ENCODE measurements around the gene EIF2B5. TPM values are rescaled to one million over a fixed set of nuclear protein-coding genes. Genes with fewer than 3 reads are reported as not detected.

Gene EIF2B5
- total and polyA plus RNA-seq, 2 of the 13 experiments (the other 11 are each of a cell fraction or from before 2014, with no cell fraction given), result 38.4 to 60.2 TPM

- TF ChIP-seq SAP130 (CRISPR knock-in tag; IDR thresholded peaks at IDR 0.05; ENCODE audit: low read depth) (peak; percentile 76), ATF7-NPFF (CRISPR knock-in tag; IDR thresholded peaks at IDR 0.05; ENCODE audit: low read depth) (peak; percentile 4; the same call in 1 of the 2 replicates), MBD4 (IDR thresholded peaks at IDR 0.05; ENCODE audit: borderline replicate concordance, low read length) (no peak), ZNF318 (CRISPR knock-in tag; IDR thresholded peaks at IDR 0.05) (no peak), NFRKB (IDR thresholded peaks at IDR 0.05) (no peak), MXI1 (IDR thresholded peaks at IDR 0.05; ENCODE audit: borderline replicate concordance, low read depth, low read length) (no peak), MZF1 (CRISPR knock-in tag; IDR thresholded peaks at IDR 0.05; ENCODE audit: borderline replicate concordance) (no peak), ETV5 (CRISPR knock-in tag; IDR thresholded peaks at IDR 0.05; ENCODE audit: borderline replicate concordance) (peak; percentile 55; the same call in 1 of the 2 replicates), PITX1 (CRISPR knock-in tag; IDR thresholded peaks at IDR 0.05) (peak; percentile 33; the same call in 1 of the 2 replicates), HDAC1 (CRISPR knock-in tag; IDR thresholded peaks at IDR 0.05) (no peak; the same call in 1 of the 2 replicates)
- TF ChIP-seq, protein P1, sequence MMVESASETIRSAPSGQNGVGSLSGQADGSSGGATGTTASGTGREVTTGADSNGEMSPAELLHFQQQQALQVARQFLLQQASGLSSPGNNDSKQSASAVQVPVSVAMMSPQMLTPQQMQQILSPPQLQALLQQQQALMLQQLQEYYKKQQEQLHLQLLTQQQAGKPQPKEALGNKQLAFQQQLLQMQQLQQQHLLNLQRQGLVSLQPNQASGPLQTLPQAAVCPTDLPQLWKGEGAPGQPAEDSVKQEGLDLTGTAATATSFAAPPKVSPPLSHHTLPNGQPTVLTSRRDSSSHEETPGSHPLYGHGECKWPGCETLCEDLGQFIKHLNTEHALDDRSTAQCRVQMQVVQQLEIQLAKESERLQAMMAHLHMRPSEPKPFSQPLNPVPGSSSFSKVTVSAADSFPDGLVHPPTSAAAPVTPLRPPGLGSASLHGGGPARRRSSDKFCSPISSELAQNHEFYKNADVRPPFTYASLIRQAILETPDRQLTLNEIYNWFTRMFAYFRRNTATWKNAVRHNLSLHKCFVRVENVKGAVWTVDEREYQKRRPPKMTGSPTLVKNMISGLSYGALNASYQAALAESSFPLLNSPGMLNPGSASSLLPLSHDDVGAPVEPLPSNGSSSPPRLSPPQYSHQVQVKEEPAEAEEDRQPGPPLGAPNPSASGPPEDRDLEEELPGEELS (CRISPR knock-in tag; IDR thresholded peaks at IDR 0.05), result peak; percentile 16; the same call in 1 of the 2 replicates
- TF ChIP-seq, protein P2, sequence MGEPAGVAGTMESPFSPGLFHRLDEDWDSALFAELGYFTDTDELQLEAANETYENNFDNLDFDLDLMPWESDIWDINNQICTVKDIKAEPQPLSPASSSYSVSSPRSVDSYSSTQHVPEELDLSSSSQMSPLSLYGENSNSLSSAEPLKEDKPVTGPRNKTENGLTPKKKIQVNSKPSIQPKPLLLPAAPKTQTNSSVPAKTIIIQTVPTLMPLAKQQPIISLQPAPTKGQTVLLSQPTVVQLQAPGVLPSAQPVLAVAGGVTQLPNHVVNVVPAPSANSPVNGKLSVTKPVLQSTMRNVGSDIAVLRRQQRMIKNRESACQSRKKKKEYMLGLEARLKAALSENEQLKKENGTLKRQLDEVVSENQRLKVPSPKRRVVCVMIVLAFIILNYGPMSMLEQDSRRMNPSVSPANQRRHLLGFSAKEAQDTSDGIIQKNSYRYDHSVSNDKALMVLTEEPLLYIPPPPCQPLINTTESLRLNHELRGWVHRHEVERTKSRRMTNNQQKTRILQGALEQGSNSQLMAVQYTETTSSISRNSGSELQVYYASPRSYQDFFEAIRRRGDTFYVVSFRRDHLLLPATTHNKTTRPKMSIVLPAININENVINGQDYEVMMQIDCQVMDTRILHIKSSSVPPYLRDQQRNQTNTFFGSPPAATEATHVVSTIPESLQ (CRISPR knock-in tag; conservative IDR thresholded peaks at IDR 0.05), result 0 out of 2 replicates have a peak, but pooled peaks have one; percentile 12
- TF ChIP-seq, protein P3, sequence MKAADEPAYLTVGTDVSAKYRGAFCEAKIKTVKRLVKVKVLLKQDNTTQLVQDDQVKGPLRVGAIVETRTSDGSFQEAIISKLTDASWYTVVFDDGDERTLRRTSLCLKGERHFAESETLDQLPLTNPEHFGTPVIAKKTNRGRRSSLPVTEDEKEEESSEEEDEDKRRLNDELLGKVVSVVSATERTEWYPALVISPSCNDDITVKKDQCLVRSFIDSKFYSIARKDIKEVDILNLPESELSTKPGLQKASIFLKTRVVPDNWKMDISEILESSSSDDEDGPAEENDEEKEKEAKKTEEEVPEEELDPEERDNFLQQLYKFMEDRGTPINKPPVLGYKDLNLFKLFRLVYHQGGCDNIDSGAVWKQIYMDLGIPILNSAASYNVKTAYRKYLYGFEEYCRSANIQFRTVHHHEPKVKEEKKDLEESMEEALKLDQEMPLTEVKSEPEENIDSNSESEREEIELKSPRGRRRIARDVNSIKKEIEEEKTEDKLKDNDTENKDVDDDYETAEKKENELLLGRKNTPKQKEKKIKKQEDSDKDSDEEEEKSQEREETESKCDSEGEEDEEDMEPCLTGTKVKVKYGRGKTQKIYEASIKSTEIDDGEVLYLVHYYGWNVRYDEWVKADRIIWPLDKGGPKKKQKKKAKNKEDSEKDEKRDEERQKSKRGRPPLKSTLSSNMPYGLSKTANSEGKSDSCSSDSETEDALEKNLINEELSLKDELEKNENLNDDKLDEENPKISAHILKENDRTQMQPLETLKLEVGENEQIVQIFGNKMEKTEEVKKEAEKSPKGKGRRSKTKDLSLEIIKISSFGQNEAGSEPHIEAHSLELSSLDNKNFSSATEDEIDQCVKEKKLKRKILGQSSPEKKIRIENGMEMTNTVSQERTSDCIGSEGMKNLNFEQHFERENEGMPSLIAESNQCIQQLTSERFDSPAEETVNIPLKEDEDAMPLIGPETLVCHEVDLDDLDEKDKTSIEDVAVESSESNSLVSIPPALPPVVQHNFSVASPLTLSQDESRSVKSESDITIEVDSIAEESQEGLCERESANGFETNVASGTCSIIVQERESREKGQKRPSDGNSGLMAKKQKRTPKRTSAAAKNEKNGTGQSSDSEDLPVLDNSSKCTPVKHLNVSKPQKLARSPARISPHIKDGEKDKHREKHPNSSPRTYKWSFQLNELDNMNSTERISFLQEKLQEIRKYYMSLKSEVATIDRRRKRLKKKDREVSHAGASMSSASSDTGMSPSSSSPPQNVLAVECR (CRISPR knock-in tag; IDR thresholded peaks at IDR 0.05; ENCODE audit: borderline replicate concordance), result peak; percentile 67
Observed at GRCh38 chr3:184156522-184156955, 21.4 kb downstream of the EIF2B5 start (continued).
